Natural killer cell treated with Interleukin-12 subunit alpha and Interleukin-12 subunit beta and Interleukin-15 and Interleukin-18, amount 100 ng/mL, for 72 hours (primary cell): ENCODE data around the gene GTF2H2C. TPM values are rescaled to one million over a fixed set of nuclear protein-coding genes. Genes with fewer than 3 reads are reported as not detected.
"Not testable (repeated sequence)": the region's sequence is repeated elsewhere in the genome, so short reads cannot be mapped to it uniquely, and the experiment has no call there.

Experiments used
- ATAC-seq, 2 donors: fragments of 150-1000 bp; cut with Tn5 transposase in 1 of 2; sonication (Bioruptor Pico), chemical (Tn5 transposase) in 1 of 2; 2 replicates each; pipeline ENCODE4 v1.10.0; 2021
- DNase-seq: peaks from one replicate; pipeline ENCODE4 v3.0.0; 2022; ENCODE audit warnings: low spot score
- H3K27ac Mint-ChIP-seq, 2 donors: 1 replicate in 1 of 2; 2 replicates in 1 of 2; pipeline ENCODE4 v1.8.0; 2022; ENCODE audit warnings: mixed read lengths in 2 of 2, mild to moderate bottlenecking in 1 of 2, moderate library complexity in 1 of 2
- H3K27me3 Mint-ChIP-seq, 2 donors: 1 replicate in 1 of 2; 2 replicates in 1 of 2; pipeline ENCODE4 v1.8.0; 2022; ENCODE audit warnings: mixed read lengths in 2 of 2
- H3K36me3 Mint-ChIP-seq: one replicate; pipeline ENCODE4 v1.8.0; 2022; ENCODE audit warnings: mixed read lengths
- H3K4me1 Mint-ChIP-seq, 2 donors: 1 replicate in 1 of 2; 2 replicates in 1 of 2; pipeline ENCODE4 v1.8.0; 2022; ENCODE audit warnings: low read depth in 2 of 2, mixed read lengths in 2 of 2, mild to moderate bottlenecking in 1 of 2
- H3K4me3 Mint-ChIP-seq: one replicate; pipeline ENCODE4 v1.8.0; 2022; ENCODE audit warnings: mixed read lengths
- H3K9me3 Mint-ChIP-seq: 2 replicates; pipeline ENCODE4 v1.8.0; 2022; ENCODE audit warnings: mixed read lengths
- total RNA-seq, 2 donors: library from RNA; stranded (reverse); gene quantifications; one replicate each; pipeline ENCODE4 v1.2.3, GENCODE V29; 2022

Gene GTF2H2C
- 10 to 100 TPM; 37.2 to 54.2 TPM for total RNA-seq

GRCh38 chr5:69559908-69560330 is at the start of gene GTF2H2C:
TSS of gene GTF2H2C (plus strand) at chr5:69560191. CDS start at chr5:69565133, 4,942 bp downstream.
- H3K27me3 Mint-ChIP-seq, H3K9me3 Mint-ChIP-seq, H3K36me3 Mint-ChIP-seq, H3K4me1 Mint-ChIP-seq: not testable (repeated sequence)
- peak; percentile 99 to 100 for ATAC-seq
- Mint-ChIP-seq H3K4me3 (peak within 1 kb of the TSS; percentile 98), H3K27ac (peak within 1 kb of the TSS; percentile 82 to 91)
- peak; percentile 81 for DNase-seq

GRCh38 chr5:69510694-69511093 is 49.3 kb upstream of the GTF2H2C start:
- H3K27ac Mint-ChIP-seq: no peak overlapping the region
- no peaks in the 10 kb centered on the region for H3K36me3 Mint-ChIP-seq
- ATAC-seq (no peak), DNase-seq (no peak)
- no peaks in the 10 kb centered on the region for H3K9me3 Mint-ChIP-seq
- no peak overlapping the region for H3K4me3 Mint-ChIP-seq
- no peaks in the 10 kb centered on the region for H3K27me3 Mint-ChIP-seq
- no peaks in the 10 kb centered on the region for H3K4me1 Mint-ChIP-seq

GRCh38 chr5:69512740-69513260 is 47.2 kb upstream of the GTF2H2C start:
- ATAC-seq: no peak
- Mint-ChIP-seq H3K36me3 (no peaks in the 10 kb centered on the region), H3K4me3 (no peak overlapping the region), H3K27me3 (no peaks in the 10 kb centered on the region), H3K9me3 (no peaks in the 10 kb centered on the region), H3K4me1 (no peaks in the 10 kb centered on the region), H3K27ac (no peak overlapping the region)
- no peak for DNase-seq

GRCh38 chr5:69515570-69515969 is 44.4 kb upstream of the GTF2H2C start:
- ATAC-seq, H3K9me3 Mint-ChIP-seq, H3K4me1 Mint-ChIP-seq, DNase-seq, H3K4me3 Mint-ChIP-seq, H3K36me3 Mint-ChIP-seq, H3K27me3 Mint-ChIP-seq, H3K27ac Mint-ChIP-seq: not testable (repeated sequence)

- ATAC-seq (no peak), DNase-seq (no peak)
- Mint-ChIP-seq H3K36me3 (no peaks in the 10 kb centered on the region), H3K27me3 (no peaks in the 10 kb centered on the region), H3K27ac (no peak overlapping the region), H3K4me1 (no peaks in the 10 kb centered on the region), H3K4me3 (no peak overlapping the region), H3K9me3 (no peaks in the 10 kb centered on the region)
These were observed 43.2 kb upstream of the GTF2H2C start for GRCh38 chr5:69516769-69517168.

- Mint-ChIP-seq H3K27ac (no peak overlapping the region), H3K36me3 (no peaks in the 10 kb centered on the region), H3K9me3 (no peaks in the 10 kb centered on the region), H3K4me1 (no peaks in the 10 kb centered on the region), H3K4me3 (no peak overlapping the region), H3K27me3 (no peaks in the 10 kb centered on the region)
- ATAC-seq: no peak
- no peak for DNase-seq
These were observed 42.2 kb upstream of the GTF2H2C start for GRCh38 chr5:69517763-69518212.

GRCh38 chr5:69519285-69519684 is 40.7 kb upstream of the GTF2H2C start:
- H3K36me3 Mint-ChIP-seq: no peaks in the 10 kb centered on the region
- DNase-seq (no peak), ATAC-seq (no peak)
- H3K4me1 Mint-ChIP-seq: no peaks in the 10 kb centered on the region
- no peak overlapping the region for H3K27ac Mint-ChIP-seq
- H3K27me3 Mint-ChIP-seq: no peaks in the 10 kb centered on the region
- no peak overlapping the region for H3K4me3 Mint-ChIP-seq
- H3K9me3 Mint-ChIP-seq: no peaks in the 10 kb centered on the region

- H3K4me3 Mint-ChIP-seq: no peak overlapping the region
- ATAC-seq (no peak), DNase-seq (no peak)
- H3K4me1 Mint-ChIP-seq: no peaks in the 10 kb centered on the region
- H3K27ac Mint-ChIP-seq: no peak overlapping the region
- no peaks in the 10 kb centered on the region for H3K9me3 Mint-ChIP-seq
- H3K27me3 Mint-ChIP-seq: no peaks in the 10 kb centered on the region
- no peaks in the 10 kb centered on the region for H3K36me3 Mint-ChIP-seq
These were observed 38.0 kb upstream of the GTF2H2C start for GRCh38 chr5:69522035-69522434.

GRCh38 chr5:69525490-69525889 is 34.5 kb upstream of the GTF2H2C start:
- DNase-seq (no peak), ATAC-seq (no peak)
- Mint-ChIP-seq H3K4me1 (no peaks in the 10 kb centered on the region), H3K9me3 (no peaks in the 10 kb centered on the region), H3K4me3 (no peak overlapping the region), H3K36me3 (no peaks in the 10 kb centered on the region), H3K27ac (no peak overlapping the region), H3K27me3 (peaks cover 5 to 19% of the 10 kb centered on the region in 2 donors)

- peaks cover 11 to 31% of the 10 kb centered on the region in 2 donors for H3K27me3 Mint-ChIP-seq
- H3K9me3 Mint-ChIP-seq: no peaks in the 10 kb centered on the region
- DNase-seq (no peak), ATAC-seq (no peak)
- no peak overlapping the region for H3K4me3 Mint-ChIP-seq
- H3K27ac Mint-ChIP-seq: no peak overlapping the region
- no peaks in the 10 kb centered on the region for H3K36me3 Mint-ChIP-seq
- H3K4me1 Mint-ChIP-seq: no peaks in the 10 kb centered on the region
These were observed 33.3 kb upstream of the GTF2H2C start for GRCh38 chr5:69526660-69527059.

GRCh38 chr5:69527128-69527770 is 32.7 kb upstream of the GTF2H2C start:
- Mint-ChIP-seq H3K27me3 (peaks cover 11 to 31% of the 10 kb centered on the region in 2 donors), H3K36me3 (no peaks in the 10 kb centered on the region), H3K27ac (no peak overlapping the region), H3K4me1 (no peaks in the 10 kb centered on the region), H3K9me3 (no peaks in the 10 kb centered on the region), H3K4me3 (no peak overlapping the region)
- DNase-seq (no peak), ATAC-seq (no peak)

- H3K4me3 Mint-ChIP-seq: no peak overlapping the region
- no peaks in the 10 kb centered on the region for H3K9me3 Mint-ChIP-seq
- DNase-seq: no peak
- no peaks in the 10 kb centered on the region for H3K36me3 Mint-ChIP-seq
- peaks cover 11 to 31% of the 10 kb centered on the region in 2 donors for H3K27me3 Mint-ChIP-seq
- no peak overlapping the region for H3K27ac Mint-ChIP-seq
- ATAC-seq: no peak
- no peaks in the 10 kb centered on the region for H3K4me1 Mint-ChIP-seq
These were observed 32.0 kb upstream of the GTF2H2C start for GRCh38 chr5:69528035-69528434.

- Mint-ChIP-seq H3K4me1 (no peaks in the 10 kb centered on the region), H3K4me3 (no peak overlapping the region), H3K36me3 (no peaks in the 10 kb centered on the region), H3K9me3 (no peaks in the 10 kb centered on the region), H3K27ac (no peak overlapping the region), H3K27me3 (peaks cover 11 to 31% of the 10 kb centered on the region in 2 donors)
- ATAC-seq: no peak
- DNase-seq: no peak
These were observed 31.4 kb upstream of the GTF2H2C start for GRCh38 chr5:69528609-69529008.

GRCh38 chr5:69530561-69531405 is 29.2 kb upstream of the GTF2H2C start:
- H3K4me1 Mint-ChIP-seq: no peaks in the 10 kb centered on the region
- no peaks in the 10 kb centered on the region for H3K9me3 Mint-ChIP-seq
- H3K27me3 Mint-ChIP-seq: peaks cover 11 to 31% of the 10 kb centered on the region in 2 donors
- H3K36me3 Mint-ChIP-seq: no peaks in the 10 kb centered on the region
- peak in 1 of 2 donors; percentile 61 for ATAC-seq
- no peak overlapping the region for H3K27ac Mint-ChIP-seq
- no peak for DNase-seq
- H3K4me3 Mint-ChIP-seq: no peak overlapping the region
